Glutamatergic neuron (in vitro differentiated cells): ENCODE measurements around the gene PRCC. TPM values are rescaled to one million over a fixed set of nuclear protein-coding genes. Genes with fewer than 3 reads are reported as not detected.
A peak's percentile ranks its signal among the peaks of the same experiment; 100 is the strongest.

Source experiments
- DNase-seq: peaks from one replicate; pipeline ENCODE4 v3.0.0; 2022
- H3K27ac Mint-ChIP-seq: one replicate; pipeline ENCODE4 v1.8.0; 2020; ENCODE audit warnings: mild to moderate bottlenecking, mixed read lengths, inconsistent platforms; ENCODE audit not compliant: unreplicated experiment
- H3K27me3 Mint-ChIP-seq: one replicate; pipeline ENCODE4 v1.8.0; 2020; ENCODE audit warnings: mild to moderate bottlenecking, moderate library complexity, mixed read lengths, inconsistent platforms; ENCODE audit not compliant: unreplicated experiment
- H3K36me3 Mint-ChIP-seq: one replicate; pipeline ENCODE4 v1.8.0; 2020; ENCODE audit warnings: mild to moderate bottlenecking, mixed read lengths, inconsistent platforms; ENCODE audit not compliant: unreplicated experiment
- H3K4me1 Mint-ChIP-seq: one replicate; pipeline ENCODE4 v1.8.0; 2020; ENCODE audit warnings: mild to moderate bottlenecking, low read depth, mixed read lengths, inconsistent platforms; ENCODE audit not compliant: unreplicated experiment
- H3K4me3 Mint-ChIP-seq: one replicate; pipeline ENCODE4 v1.8.0; 2020; ENCODE audit warnings: mild to moderate bottlenecking, mixed read lengths, inconsistent platforms; ENCODE audit not compliant: unreplicated experiment
- H3K9me3 Mint-ChIP-seq: one replicate; pipeline ENCODE4 v1.8.0; 2020; ENCODE audit warnings: mild to moderate bottlenecking, moderate library complexity, mixed read lengths, inconsistent platforms; ENCODE audit not compliant: unreplicated experiment
- total RNA-seq: library from RNA; stranded (reverse); fragmentation: NEBNext Ultra II Directional; extraction: Animal tissue kit (Norgen Biotek cat#: 25700); gene quantifications from one replicate; pipeline ENCODE4 v1.2.1, GENCODE V29; 2021; ENCODE audit not compliant: unreplicated experiment
- TF ChIP-seq, protein P1 (sequence below): fragments of 200-600 bp; sonication (generic); IDR thresholded peaks from one replicate; pipeline ENCODE4 v1.5.0; 2021; ENCODE audit not compliant: partially characterized antibody, unreplicated experiment

PRCC gene
- total RNA-seq, 1 donor from 2014 or later: 88.8 TPM

DNA sequence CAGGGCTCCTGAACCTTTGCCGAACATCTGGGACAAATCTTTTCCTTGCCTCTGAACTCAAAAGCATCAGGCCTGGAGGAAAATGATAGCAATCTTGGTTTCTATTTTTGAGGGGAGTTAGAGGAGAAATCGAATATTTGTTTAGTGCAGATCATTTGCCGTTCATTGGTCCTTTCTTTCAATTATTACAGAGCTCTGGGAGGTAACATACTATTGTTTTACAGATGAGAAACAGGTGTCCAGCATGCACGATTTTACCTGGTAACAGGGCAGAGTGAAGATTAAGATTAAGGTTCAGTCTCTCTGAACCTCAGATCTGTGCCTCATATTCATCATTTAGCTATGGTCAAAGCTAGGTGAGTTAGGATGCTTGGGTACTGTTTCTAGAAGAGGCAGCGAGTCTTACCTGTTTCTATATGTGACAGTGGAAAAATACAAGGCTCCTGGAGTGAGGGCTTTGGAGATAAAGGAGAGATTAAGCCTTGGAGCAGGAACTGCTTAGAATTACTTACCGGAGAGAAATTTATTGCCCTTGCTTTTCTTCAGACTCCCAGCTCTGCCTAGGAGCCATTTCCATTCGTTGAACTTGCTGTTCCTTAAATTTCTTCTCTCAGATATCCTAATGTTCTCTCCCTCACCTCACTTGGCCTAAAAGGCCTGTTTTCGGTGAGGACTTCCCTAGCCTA lies 1.4 kb downstream of the PRCC start:
- TF ChIP-seq, protein P1, sequence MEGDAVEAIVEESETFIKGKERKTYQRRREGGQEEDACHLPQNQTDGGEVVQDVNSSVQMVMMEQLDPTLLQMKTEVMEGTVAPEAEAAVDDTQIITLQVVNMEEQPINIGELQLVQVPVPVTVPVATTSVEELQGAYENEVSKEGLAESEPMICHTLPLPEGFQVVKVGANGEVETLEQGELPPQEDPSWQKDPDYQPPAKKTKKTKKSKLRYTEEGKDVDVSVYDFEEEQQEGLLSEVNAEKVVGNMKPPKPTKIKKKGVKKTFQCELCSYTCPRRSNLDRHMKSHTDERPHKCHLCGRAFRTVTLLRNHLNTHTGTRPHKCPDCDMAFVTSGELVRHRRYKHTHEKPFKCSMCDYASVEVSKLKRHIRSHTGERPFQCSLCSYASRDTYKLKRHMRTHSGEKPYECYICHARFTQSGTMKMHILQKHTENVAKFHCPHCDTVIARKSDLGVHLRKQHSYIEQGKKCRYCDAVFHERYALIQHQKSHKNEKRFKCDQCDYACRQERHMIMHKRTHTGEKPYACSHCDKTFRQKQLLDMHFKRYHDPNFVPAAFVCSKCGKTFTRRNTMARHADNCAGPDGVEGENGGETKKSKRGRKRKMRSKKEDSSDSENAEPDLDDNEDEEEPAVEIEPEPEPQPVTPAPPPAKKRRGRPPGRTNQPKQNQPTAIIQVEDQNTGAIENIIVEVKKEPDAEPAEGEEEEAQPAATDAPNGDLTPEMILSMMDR: no peak
- Mint-ChIP-seq H3K27me3 (peaks cover 6% of the 10 kb centered on the region), H3K36me3 (no peaks in the 10 kb centered on the region), H3K27ac (peak overlapping the region; percentile 82), H3K9me3 (peaks cover 7% of the 10 kb centered on the region), H3K4me1 (peaks cover 35% of the 10 kb centered on the region), H3K4me3 (no peak overlapping the region)
- no peak for DNase-seq

DNA sequence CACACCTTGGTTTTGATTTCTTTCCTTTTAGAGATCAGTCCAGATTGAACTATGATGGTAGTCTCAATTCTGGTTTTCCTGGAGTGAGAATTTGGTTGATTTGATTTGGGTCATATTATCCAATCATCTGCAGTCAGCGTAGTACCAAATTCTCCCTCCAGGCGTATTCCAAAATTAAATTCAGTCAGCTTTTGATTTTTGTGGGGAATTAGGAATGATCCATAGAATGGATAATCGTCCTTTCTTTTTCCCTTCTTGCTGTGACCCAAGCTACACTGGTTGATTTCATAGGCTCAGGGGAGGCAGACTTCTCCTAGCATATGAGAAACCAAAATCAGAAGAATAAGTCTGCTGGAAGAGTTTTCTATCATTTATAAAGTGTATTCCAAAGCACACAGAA lies 4.9 kb downstream of the PRCC start:
- no peak for DNase-seq
- no peak overlapping the region for H3K27ac Mint-ChIP-seq
- H3K36me3 Mint-ChIP-seq: no peaks in the 10 kb centered on the region
- peak overlapping the region; percentile 66 for H3K4me3 Mint-ChIP-seq
- TF ChIP-seq, protein P1: peak; percentile 45
- H3K4me1 Mint-ChIP-seq: peaks cover 38% of the 10 kb centered on the region
- H3K9me3 Mint-ChIP-seq: peaks cover 7% of the 10 kb centered on the region
- H3K27me3 Mint-ChIP-seq: peaks cover 4% of the 10 kb centered on the region

DNA sequence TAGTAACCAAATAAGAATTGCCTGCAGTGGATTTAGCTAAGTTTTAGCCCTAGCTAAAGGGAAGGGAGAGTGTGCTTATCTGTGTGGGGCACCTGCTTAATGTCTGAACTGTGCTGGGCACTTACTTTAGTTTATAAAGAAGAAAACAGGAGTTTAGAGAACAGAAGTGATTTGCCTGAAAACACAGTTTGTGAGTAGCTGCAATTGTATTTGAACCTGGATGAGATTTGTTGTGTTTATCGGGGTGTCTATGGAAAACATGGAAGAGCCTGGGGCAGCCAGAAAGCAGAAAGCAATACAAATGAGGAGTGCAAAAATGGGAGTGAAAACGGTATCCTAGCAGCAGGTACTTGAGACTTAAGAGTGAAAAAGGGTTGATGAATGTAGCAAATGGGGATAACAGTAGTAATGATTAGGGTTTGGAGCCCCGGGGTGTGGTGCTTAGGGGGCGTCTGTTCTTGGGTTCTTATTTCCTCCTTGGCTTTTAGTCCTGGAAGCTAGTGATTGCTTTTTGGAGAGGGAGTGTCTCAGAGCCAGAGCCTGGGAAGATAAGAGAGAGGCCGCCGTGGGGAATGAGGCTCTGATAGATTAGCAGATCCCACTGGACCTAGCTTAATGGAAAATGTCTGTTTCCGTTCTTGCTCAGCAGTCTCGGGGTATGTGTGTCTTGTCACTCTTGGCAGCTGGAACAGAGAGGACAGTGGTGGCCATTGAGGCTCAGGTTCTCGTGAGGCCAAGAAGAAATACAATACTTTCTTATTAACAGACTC lies 5.6 kb downstream of the PRCC start:
- no peaks in the 10 kb centered on the region for H3K36me3 Mint-ChIP-seq
- peaks cover 7% of the 10 kb centered on the region for H3K9me3 Mint-ChIP-seq
- peak overlapping the region; percentile 39 for H3K27ac Mint-ChIP-seq
- peaks cover 38% of the 10 kb centered on the region for H3K4me1 Mint-ChIP-seq
- peak; percentile 44 for DNase-seq
- TF ChIP-seq, protein P1: no peak
- peaks cover 4% of the 10 kb centered on the region for H3K27me3 Mint-ChIP-seq
- H3K4me3 Mint-ChIP-seq: peak overlapping the region; percentile 66

DNA sequence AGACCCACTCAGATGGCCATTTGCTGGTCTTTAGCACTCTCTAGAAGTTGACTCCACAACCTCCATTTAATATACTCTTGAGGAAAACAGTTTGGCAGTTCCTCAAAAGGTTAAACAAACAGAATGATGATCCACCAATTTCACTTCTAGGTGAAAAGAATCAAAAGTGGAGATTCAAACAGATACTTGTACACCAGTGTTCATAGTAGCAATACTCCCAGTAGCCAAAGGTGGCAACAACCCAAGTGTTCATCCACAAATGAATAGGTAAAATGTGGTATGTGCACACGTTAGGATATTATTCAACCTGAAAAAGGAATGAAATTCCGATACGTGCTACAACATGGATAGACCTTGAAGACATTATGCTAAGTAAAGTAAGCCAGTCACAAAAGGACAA lies 6.3 kb downstream of the PRCC start:
- Mint-ChIP-seq H3K36me3 (no peaks in the 10 kb centered on the region), H3K9me3 (peaks cover 7% of the 10 kb centered on the region), H3K27me3 (peaks cover 2% of the 10 kb centered on the region), H3K27ac (peak overlapping the region; percentile 39), H3K4me1 (peaks cover 35% of the 10 kb centered on the region), H3K4me3 (peak overlapping the region; percentile 66)
- TF ChIP-seq, protein P1: peak; percentile 43
- no peak for DNase-seq

DNA sequence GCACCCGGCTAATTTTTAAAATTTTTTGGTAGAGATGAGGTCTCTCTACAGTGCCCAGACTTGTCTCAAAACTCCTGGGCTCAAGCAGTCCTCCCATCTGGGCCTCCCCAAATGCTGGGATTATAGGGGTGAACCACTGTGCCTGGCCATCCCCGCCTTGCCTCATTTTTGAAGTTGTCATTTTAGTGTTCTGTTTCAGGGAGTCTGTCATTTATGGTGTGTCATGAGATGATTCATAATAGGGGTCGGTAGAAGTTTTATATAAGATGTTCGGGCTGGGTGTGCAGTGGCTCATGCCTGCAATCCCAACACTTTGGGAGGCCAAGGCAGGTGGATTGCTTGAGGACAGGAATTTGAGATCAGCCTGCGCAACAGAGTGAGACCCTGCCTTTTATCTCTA lies 8.5 kb downstream of the PRCC start:
- DNase-seq: no peak
- H3K9me3 Mint-ChIP-seq: peaks cover 5% of the 10 kb centered on the region
- peaks cover 1% of the 10 kb centered on the region for H3K27me3 Mint-ChIP-seq
- H3K4me3 Mint-ChIP-seq: no peak overlapping the region
- TF ChIP-seq, protein P1: no peak
- H3K27ac Mint-ChIP-seq: no peak overlapping the region
- peaks cover 28% of the 10 kb centered on the region for H3K4me1 Mint-ChIP-seq
- no peaks in the 10 kb centered on the region for H3K36me3 Mint-ChIP-seq
